ENCODE data around the gene SUDS3.

DNA sequence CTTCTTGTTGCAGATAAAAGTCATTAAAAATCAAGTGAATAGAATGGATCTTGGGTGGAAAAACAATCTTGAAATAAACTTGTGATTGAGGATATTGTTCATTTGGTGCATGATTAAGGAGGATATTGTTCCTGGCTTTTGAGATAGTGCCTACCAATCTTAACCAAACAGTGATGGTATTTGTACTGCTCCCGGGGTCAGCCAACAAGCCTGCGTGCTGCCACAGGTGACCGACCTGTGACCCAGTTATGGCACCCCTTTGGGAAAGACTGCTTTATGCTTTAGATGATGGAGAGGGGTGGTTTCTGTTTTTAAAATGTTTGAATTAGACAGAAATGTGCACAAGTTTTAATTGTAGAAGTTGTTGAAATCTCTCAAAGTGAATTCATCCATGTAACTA lies 41.6 kb downstream of the SUDS3 start:
- TF ChIP-seq POLR2AphosphoS5 (IDR thresholded peaks at IDR 0.05; ENCODE audit: borderline replicate concordance, low read depth, low read length) (no peak), EZH2 (IDR thresholded peaks at IDR 0.05) (no peak), FOXP2 (optimal IDR thresholded peaks at IDR 0.05; ENCODE audit: control extremely low read depth, extremely low read length, insufficient read depth) (no peak)
